ENCODE results near the gene TAGLN3.

The TAGLN3 gene

DNA sequence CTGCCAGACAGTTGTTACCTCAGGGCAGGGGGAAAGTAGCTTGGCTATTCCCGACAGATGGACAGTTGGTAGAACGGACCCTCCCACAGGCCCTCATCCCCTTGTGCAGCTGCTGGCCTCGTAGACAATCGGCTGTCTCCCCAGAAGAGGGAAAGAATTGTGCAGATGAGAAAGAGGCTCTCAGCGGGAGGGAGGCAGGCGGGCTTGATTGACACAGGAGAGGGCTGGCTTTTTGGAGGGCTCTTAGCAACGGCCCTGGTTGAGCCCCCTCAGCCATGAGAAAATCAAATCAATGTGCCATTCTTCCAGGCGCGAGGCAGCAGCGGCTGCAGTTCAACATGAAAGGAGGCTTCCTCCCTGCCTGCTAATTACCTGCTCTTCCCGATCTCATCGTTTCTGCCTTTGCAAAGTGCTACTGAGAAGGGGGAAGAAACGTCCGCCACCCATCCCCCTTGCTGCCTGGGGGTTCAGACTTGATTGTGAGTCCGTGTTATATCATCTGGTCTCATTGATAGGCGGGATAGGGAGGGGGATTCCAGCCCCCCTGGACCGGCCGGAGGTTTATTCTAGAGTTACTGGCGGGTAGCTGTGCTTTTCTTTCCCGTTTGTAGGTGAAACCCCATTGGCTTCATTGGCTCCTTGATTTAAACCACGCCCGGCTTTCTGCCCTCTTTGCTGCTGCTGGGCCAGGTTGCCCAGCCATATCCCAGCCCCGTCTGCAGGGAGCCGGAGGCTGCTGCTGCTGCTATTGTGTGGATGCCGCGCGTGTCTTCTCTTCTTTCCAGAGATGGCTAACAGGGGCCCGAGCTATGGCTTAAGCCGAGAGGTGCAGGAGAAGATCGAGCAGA, at the start of gene TAGLN3:
Gene TAGLN3 (plus strand): TSS at position 287 of the 848 bp plus-strand sequence. CDS start 501 bp downstream, at position 788.
- peak within 1 kb of the TSS; percentile 91 for H3K4me2 ChIP-seq (ENCODE audit: low read length)
- H3K9ac ChIP-seq (ENCODE audit: low read length), result peak within 1 kb of the TSS; percentile 44
- no peaks in the 10 kb centered on the region for H3K9me3 ChIP-seq (ENCODE audit: insufficient read depth, low read length)
- peaks cover 6% of the 10 kb centered on the region; the same call in 1 of the 2 replicates for H3K4me1 ChIP-seq (ENCODE audit: low read length)
- no peaks in the 10 kb centered on the region for H3K79me2 ChIP-seq (ENCODE audit: low read length)
- H3K4me3 ChIP-seq (ENCODE audit: low read length), result peak within 1 kb of the TSS; percentile 82
- no peak within 1 kb of the TSS for H3K27ac ChIP-seq (ENCODE audit: low read length)
- no peak for TF ChIP-seq EZH2phosphoT487 (IDR thresholded peaks at IDR 0.05; ENCODE audit: low read depth)
- TF ChIP-seq, protein P1, sequence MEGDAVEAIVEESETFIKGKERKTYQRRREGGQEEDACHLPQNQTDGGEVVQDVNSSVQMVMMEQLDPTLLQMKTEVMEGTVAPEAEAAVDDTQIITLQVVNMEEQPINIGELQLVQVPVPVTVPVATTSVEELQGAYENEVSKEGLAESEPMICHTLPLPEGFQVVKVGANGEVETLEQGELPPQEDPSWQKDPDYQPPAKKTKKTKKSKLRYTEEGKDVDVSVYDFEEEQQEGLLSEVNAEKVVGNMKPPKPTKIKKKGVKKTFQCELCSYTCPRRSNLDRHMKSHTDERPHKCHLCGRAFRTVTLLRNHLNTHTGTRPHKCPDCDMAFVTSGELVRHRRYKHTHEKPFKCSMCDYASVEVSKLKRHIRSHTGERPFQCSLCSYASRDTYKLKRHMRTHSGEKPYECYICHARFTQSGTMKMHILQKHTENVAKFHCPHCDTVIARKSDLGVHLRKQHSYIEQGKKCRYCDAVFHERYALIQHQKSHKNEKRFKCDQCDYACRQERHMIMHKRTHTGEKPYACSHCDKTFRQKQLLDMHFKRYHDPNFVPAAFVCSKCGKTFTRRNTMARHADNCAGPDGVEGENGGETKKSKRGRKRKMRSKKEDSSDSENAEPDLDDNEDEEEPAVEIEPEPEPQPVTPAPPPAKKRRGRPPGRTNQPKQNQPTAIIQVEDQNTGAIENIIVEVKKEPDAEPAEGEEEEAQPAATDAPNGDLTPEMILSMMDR (IDR thresholded peaks at IDR 0.05; ENCODE audit: low read depth, low read length), result no peak
- no peaks in the 10 kb centered on the region for H4K20me1 ChIP-seq (ENCODE audit: insufficient read depth, low read length)
- no peaks in the 10 kb centered on the region for H3K36me3 ChIP-seq (replicated peaks; ENCODE audit: low read depth, low read length)
- peaks cover 12% of the 10 kb centered on the region; the same call in 1 of the 2 replicates for H3K27me3 ChIP-seq (ENCODE audit: low read depth, low read length)
- peak within 1 kb of the TSS; percentile 94 for H2AFZ ChIP-seq (ENCODE audit: low read depth, low read length)

DNA sequence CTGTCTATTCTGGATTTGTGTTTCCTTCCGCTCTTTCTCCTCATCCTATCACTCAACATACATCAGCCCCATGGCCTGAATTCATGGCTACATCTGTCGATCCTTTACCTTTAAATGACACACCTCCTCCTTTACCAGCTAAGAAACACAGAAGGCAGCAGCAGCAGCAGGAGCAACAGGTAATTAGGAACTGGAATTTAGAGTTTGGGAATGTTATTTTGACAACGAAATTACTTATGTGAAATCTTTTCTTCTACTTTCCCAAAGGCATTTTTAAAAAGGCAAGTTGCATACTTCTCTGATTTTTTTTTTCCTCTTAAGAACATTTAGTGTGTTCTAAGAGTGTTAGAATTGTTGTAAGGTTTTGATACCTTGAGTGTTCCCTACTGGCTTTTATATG, 49.0 kb upstream of the TAGLN3 start:
- Histone ChIP-seq H3K79me2 (ENCODE audit: low read length) (no peaks in the 10 kb centered on the region), H2AFZ (ENCODE audit: low read depth, low read length) (no peak overlapping the region), H3K27me3 (ENCODE audit: low read depth, low read length) (no peaks in the 10 kb centered on the region), H3K4me1 (ENCODE audit: low read length) (no peaks in the 10 kb centered on the region), H3K27ac (ENCODE audit: low read length) (no peak overlapping the region), H3K4me2 (ENCODE audit: low read length) (no peak overlapping the region), H3K4me3 (ENCODE audit: low read length) (no peak overlapping the region), H3K36me3 (replicated peaks; ENCODE audit: low read depth, low read length) (no peaks in the 10 kb centered on the region), H3K9me3 (ENCODE audit: insufficient read depth, low read length) (no peaks in the 10 kb centered on the region), H3K9ac (ENCODE audit: low read length) (no peak overlapping the region), H4K20me1 (ENCODE audit: insufficient read depth, low read length) (no peaks in the 10 kb centered on the region)
- TF ChIP-seq, protein P1 (IDR thresholded peaks at IDR 0.05; ENCODE audit: low read depth, low read length), result no peak
- no peak for TF ChIP-seq EZH2phosphoT487 (IDR thresholded peaks at IDR 0.05; ENCODE audit: low read depth)

DNA sequence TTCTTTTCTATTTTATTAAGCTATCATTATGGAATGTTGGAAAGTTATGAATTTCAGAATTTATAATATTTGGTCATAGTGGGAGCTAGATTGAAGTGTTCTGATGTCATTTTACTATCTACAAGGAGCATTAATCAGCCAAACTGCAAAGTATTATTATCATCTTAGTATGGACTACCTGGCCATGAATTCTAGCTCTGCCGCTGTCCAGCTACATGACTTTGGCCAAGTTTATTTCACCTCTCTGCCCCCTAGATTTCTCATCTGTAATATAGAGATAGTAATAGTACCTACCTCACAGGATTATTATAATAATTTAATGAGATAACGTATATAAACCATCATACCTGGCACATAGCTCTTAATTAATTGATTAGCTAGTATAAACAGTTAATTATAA, 47.7 kb upstream of the TAGLN3 start:
- Histone ChIP-seq H3K27ac (ENCODE audit: low read length) (no peak overlapping the region), H2AFZ (ENCODE audit: low read depth, low read length) (no peak overlapping the region)

GRCh38 chr3:111952086-111952485, 46.6 kb upstream of the TAGLN3 start:
- H3K27me3 ChIP-seq (ENCODE audit: low read depth, low read length), result no peaks in the 10 kb centered on the region
- no peak overlapping the region for H3K4me3 ChIP-seq (ENCODE audit: low read length)
- H3K9me3 ChIP-seq (ENCODE audit: insufficient read depth, low read length), result no peaks in the 10 kb centered on the region
- H3K36me3 ChIP-seq (replicated peaks; ENCODE audit: low read depth, low read length), result no peaks in the 10 kb centered on the region
- no peaks in the 10 kb centered on the region for H3K79me2 ChIP-seq (ENCODE audit: low read length)
- H3K9ac ChIP-seq (ENCODE audit: low read length), result no peak overlapping the region
- no peaks in the 10 kb centered on the region for H3K4me1 ChIP-seq (ENCODE audit: low read length)
- no peaks in the 10 kb centered on the region for H4K20me1 ChIP-seq (ENCODE audit: insufficient read depth, low read length)
- H3K27ac ChIP-seq (ENCODE audit: low read length), result no peak overlapping the region
- no peak overlapping the region for H2AFZ ChIP-seq (ENCODE audit: low read depth, low read length)
- TF ChIP-seq, protein P1 (IDR thresholded peaks at IDR 0.05; ENCODE audit: low read depth, low read length), result no peak
- no peak overlapping the region for H3K4me2 ChIP-seq (ENCODE audit: low read length)

More for the DNA sequence above, 47.7 kb upstream of the TAGLN3 start:
- H3K36me3 ChIP-seq (replicated peaks; ENCODE audit: low read depth, low read length), result no peaks in the 10 kb centered on the region
- TF ChIP-seq, protein P1 (IDR thresholded peaks at IDR 0.05; ENCODE audit: low read depth, low read length), result no peak
- no peak for TF ChIP-seq EZH2phosphoT487 (IDR thresholded peaks at IDR 0.05; ENCODE audit: low read depth)
- no peak overlapping the region for H3K4me2 ChIP-seq (ENCODE audit: low read length)
- H3K4me1 ChIP-seq (ENCODE audit: low read length), result no peaks in the 10 kb centered on the region
- H3K27me3 ChIP-seq (ENCODE audit: low read depth, low read length), result no peaks in the 10 kb centered on the region
- no peaks in the 10 kb centered on the region for H4K20me1 ChIP-seq (ENCODE audit: insufficient read depth, low read length)
- H3K4me3 ChIP-seq (ENCODE audit: low read length), result no peak overlapping the region
- H3K79me2 ChIP-seq (ENCODE audit: low read length), result no peaks in the 10 kb centered on the region
- H3K9ac ChIP-seq (ENCODE audit: low read length), result no peak overlapping the region
- no peaks in the 10 kb centered on the region for H3K9me3 ChIP-seq (ENCODE audit: insufficient read depth, low read length)

All from OCI-LY3 (cell line).